CD4-positive, alpha-beta T cell treated with Interleukin-10 for 1 hour (primary cell): ENCODE results near the gene TGM5.
A peak's percentile ranks its signal among the peaks of the same experiment; 100 is the strongest.
"Not testable (repeated sequence)": the region's sequence is repeated elsewhere in the genome, so short reads cannot be mapped to it uniquely, and the experiment has no call there.

ENCODE experiments used
- DNase-seq: peaks from one replicate; pipeline ENCODE4 v3.0.0-alpha.2; 2020

The TGM5 gene

GRCh38 chr15:43275740-43276562, 9.2 kb upstream of the TGM5 start:
- no peak for DNase-seq

GRCh38 chr15:43274136-43274535, 7.4 kb upstream of the TGM5 start:
- no peak for DNase-seq

GRCh38 chr15:43273243-43273642, 6.5 kb upstream of the TGM5 start:
- no peak for DNase-seq

- DNase-seq = not testable (repeated sequence)
Observed at GRCh38 chr15:43271908-43272307, 5.2 kb upstream of the TGM5 start.

GRCh38 chr15:43270676-43271306, 4.1 kb upstream of the TGM5 start:
- peak; percentile 7 for DNase-seq

- DNase-seq = no peak
Observed at GRCh38 chr15:43270113-43270665, 3.5 kb upstream of the TGM5 start.

GRCh38 chr15:43268111-43269105, 1.7 kb upstream of the TGM5 start:
- DNase-seq = no peak

- no peak for DNase-seq
Observed at GRCh38 chr15:43267439-43267838, 711 bp upstream of the TGM5 start.

- DNase-seq = no peak
Observed at GRCh38 chr15:43266386-43266785, 342 bp downstream of the TGM5 start.

- DNase-seq = no peak
Observed at GRCh38 chr15:43260011-43260615, 6.6 kb downstream of the TGM5 start.

GRCh38 chr15:43258781-43259180, 7.9 kb downstream of the TGM5 start:
- no peak for DNase-seq

- no peak for DNase-seq
Observed at GRCh38 chr15:43256341-43256740, 10.4 kb downstream of the TGM5 start.

GRCh38 chr15:43255376-43255775, 11.4 kb downstream of the TGM5 start:
- no peak for DNase-seq

GRCh38 chr15:43253431-43254403, 13.0 kb downstream of the TGM5 start:
- DNase-seq = peak; percentile 30

GRCh38 chr15:43251871-43252250, 14.9 kb downstream of the TGM5 start:
- no peak for DNase-seq

- no peak for DNase-seq
Observed at GRCh38 chr15:43251185-43251870, 15.4 kb downstream of the TGM5 start.

- DNase-seq = no peak
Observed at GRCh38 chr15:43250785-43251184, 15.9 kb downstream of the TGM5 start.

GRCh38 chr15:43249699-43250203, 17.0 kb downstream of the TGM5 start:
- DNase-seq = peak; percentile 5

GRCh38 chr15:43249236-43249635, 17.5 kb downstream of the TGM5 start:
- no peak for DNase-seq

- no peak for DNase-seq
Observed at GRCh38 chr15:43246261-43246774, 20.4 kb downstream of the TGM5 start.
